NCI-H524 (cell line): ENCODE measurements around the gene GTF3A.

ENCODE experiments used
- DNase-seq, 2 experiments: peaks; one replicate each; lab custom pipeline; 2025; lab: John Stamatoyannopoulos, UW

The GTF3A gene

DNA sequence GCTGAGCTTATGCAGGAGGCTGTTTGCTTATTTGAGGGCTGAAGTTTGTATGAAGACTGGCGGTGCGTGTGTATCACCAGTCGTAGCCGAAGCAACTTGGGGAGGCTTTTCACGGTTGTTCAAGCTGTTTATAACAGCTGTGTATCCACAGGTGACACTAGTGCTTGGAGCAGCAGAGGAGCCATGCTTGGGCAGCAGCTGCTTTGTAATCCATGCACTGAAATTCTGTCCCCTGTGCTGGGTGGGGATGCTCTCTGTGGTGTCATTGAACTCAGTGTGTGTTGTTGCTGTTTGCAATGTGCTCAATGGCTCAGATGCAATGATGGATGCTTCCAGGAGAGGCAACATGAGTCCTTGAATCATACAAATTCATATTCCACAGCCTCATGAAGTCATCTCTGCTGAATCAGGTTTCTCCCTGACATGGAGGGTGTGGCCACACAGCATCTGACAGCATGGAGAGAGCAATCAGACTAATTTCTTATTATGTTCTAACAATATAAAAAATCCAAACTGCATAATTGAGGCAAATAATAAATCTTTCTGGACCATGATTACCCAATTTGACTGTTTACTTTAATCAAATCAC, 18.8 kb upstream of the GTF3A start:
- peak; percentile 18 to 59 for DNase-seq

GRCh38 chr13:27406178-27406939, 18.1 kb upstream of the GTF3A start:
- DNase-seq, result peak; percentile 61 to 79

DNA sequence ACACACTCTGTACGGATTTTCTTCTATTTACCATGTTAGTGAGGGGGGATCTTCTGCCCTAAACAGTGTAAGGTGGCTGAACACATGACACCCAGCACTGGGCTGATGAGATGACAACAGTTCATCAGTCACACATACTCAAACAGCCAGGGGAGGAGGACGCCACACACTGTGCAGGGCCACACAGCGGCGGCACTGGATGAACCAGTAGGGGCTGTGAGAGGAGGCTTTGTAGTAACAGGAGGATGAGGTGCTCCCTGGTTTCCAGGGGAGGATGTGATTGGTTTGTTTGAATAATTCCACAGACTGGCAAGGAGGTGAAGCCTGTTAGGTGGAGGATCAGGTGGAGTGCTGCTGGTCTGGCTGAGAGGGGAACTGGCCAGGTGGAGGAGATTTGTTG, 16.3 kb upstream of the GTF3A start:
- no peak for DNase-seq

DNA sequence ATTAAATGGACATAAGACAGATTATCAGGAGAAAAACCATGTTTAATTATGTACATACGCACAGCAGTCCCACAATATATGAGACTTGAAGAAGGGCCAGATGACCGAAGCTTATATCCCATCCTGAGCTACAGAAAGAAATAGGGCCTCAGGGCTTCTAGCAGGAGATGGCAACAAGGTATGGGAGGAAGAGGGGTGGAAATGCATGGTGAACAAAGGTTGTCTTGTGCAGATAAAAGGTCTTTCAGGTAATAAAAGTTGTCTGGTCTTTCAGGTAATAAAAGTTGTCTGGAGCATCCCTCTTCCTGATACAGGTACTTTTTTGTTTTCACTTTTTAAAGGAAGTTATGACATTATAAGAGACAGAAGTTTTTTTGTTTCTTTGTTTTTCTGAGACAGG, 15.4 kb upstream of the GTF3A start:
- no peak for DNase-seq

GRCh38 chr13:27411341-27411740, 13.1 kb upstream of the GTF3A start:
- no peak for DNase-seq

DNA sequence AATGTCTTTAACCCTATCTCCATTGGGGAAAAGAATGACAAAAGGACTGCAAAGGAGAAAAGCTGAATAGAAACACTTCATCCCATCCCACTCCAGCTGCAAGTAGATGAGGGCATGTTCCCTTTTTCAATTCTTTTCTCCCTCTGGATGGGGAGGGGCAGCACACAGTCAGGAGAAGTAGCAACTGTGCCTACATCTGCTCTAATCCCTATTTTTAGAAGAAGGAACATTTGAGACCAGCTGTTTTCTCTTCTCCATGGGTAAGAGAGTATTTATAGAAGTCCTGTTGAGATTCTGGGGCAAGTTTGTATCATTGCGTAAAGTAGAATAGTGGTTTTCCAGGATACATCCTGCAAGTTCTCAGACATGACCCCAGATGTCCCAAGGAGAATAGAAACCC, 9.3 kb upstream of the GTF3A start:
- DNase-seq, result peak; percentile 32 to 46

- DNase-seq, result no peak
Measured at GRCh38 chr13:27419328-27419727, 5.1 kb upstream of the GTF3A start.

GRCh38 chr13:27421101-27421871, 3.1 kb upstream of the GTF3A start:
- no peak for DNase-seq

DNA sequence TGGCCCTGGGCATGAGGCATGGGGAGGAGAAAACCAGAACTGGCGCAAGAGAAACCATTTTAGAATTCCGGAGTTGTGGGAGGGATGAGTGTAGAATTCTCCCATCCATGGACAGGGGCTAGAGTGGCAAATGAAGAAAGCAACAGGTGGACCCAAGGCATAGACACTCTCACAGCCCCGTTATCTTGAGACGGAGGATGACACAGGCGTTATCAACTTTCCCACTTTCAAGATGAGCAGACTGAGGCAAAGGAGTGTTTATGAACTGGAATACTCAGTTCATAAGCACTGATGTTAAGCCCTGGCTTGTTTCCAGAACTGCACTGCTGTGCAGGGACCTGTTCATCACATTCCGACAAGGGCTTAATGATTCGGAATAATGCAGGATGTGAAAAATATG, 1.1 kb upstream of the GTF3A start:
- no peak for DNase-seq

DNA sequence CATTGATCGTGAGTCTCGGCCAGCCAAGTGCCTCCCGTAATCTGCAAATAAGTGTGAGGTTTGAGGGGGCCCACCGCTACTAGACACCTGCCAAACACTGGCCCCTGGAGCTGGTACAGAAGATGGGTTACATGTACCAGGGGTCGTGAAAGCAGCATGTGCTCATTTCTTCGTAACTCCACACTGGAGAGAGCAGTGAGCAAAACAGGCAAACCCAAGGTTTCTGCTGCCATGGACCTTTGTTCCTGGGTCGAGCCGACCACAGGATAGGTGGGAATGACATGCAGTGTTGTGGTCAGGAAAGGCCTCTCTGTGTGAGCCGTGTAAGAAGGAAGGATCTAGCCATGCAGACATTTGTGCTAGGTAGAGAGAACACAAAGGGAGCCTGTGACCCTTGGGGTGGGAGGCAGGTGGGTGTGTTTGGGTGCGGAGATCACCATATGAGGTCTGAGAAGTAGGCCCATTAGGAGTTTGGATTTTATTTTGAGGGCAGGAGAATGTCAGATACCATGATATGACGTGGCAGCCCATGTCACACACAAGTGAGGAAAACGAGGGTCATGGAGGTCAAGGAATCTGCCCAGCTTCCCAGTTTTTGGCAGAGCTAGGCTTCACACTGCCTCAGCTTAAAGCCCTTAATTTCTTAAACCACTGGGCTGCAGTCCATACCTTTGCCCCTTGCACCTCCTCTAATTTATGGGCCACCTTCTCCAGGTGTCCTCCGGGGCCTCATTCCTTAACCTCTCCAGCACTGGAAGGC, 919 bp downstream of the GTF3A start:
- DNase-seq, result peak in 1 of 2 experiments; percentile 43

- DNase-seq, result peak; percentile 63 to 72
Measured at GRCh38 chr13:27425918-27426630, 1.7 kb downstream of the GTF3A start.

DNA sequence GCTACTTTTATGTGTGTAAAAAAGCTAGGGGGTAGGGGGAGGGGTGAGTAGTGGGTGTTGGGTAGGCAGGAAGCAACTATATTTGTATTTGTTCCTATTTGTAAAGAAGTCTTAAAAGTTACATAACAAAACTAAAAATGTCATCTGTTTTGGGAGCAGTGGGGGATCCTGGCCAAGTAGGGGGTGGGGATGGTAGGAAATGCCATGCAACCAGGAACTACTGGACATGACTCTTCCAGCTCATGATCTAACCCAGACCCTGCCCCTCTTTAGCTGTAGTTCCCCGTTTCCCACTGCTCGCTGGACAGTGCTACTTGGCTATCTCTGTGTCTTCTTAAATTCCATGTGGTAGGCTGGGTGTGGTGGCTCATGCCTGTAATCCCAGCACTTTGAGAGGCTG, 3.2 kb downstream of the GTF3A start:
- DNase-seq, result no peak

DNA sequence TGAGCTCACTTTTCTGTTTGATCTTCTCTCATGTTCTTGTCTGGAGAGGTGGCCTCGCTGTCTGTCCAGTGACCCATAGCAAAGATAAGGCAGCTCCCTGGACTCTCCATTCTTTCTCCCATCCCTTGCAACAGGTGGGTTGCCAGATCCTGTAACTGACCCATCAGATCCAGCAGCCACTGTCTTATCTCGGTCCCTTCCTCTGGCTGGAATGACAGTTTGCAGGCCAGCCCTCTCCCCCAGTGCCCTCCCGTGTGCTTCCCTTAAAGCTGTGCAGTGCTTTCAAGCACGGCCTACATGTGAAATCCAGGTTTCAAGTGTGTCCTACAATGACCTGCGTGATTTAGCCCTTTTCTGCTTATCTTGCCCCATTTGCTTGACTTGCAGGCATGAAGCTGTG, 3.7 kb downstream of the GTF3A start:
- no peak for DNase-seq

- no peak for DNase-seq
Measured at GRCh38 chr13:27432180-27432579, 7.8 kb downstream of the GTF3A start.

GRCh38 chr13:27432611-27433210, 8.3 kb downstream of the GTF3A start:
- no peak for DNase-seq

GRCh38 chr13:27437126-27437525, 12.7 kb downstream of the GTF3A start:
- DNase-seq, result no peak

DNA sequence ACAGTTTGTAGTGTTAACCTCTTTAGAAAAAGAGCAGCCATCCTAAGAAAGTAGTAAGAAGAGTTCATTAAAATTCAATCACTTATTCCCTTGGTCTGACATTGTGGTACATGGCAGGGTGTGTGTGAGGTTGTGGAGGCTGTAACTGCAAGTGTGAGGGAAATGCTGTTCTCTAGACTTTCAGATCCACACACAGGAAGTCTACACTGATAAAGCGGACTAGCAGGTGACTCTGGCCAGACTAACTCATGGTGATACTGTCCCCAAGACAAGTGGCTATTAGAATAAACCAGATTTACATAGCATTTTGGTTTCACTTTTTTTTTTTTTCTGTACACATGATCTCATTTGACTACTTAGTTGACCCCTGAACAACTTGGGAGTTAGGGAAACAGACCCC, 16.0 kb downstream of the GTF3A start:
- no peak for DNase-seq

- DNase-seq, result no peak
Measured at GRCh38 chr13:27442071-27442647, 17.7 kb downstream of the GTF3A start.

- peak; percentile 24 to 93 for DNase-seq
Measured at GRCh38 chr13:27442797-27443196, 18.4 kb downstream of the GTF3A start.

DNA sequence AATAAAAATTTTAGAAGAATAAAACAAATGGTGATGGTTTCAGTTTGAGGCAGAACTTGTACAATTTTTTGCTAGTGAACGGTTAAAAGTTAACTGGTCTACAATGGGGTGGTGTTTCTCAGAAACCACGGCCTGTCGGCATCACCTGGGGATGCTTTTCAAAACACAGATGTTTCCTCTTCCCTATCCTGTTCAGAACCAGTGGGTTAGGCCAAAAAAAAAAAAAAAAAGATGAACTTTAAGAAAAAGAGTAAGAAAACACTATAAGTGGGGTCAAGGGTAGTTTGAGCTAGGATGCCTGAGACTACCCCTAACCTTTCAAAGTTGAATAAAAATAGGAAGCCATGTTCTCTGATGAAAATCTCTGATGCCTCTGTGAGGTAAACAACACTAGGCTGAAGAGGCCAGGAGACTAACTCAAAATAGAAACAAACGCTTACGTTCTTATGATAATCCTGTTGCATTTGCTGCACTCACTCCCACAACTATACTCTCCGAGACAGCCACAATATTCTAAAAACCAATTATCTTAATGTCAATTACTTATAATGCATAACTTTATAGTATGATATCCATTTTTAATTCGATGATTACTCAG, 22.7 kb downstream of the GTF3A start:
- no peak for DNase-seq

- DNase-seq, result no peak
Measured at GRCh38 chr13:27448308-27448707, 23.9 kb downstream of the GTF3A start.
